ENCODE measurements around the gene STBD1.
"Not testable (repeated sequence)": the region's sequence is repeated elsewhere in the genome, so short reads cannot be mapped to it uniquely, and the experiment has no call there.

Gene STBD1

DNA sequence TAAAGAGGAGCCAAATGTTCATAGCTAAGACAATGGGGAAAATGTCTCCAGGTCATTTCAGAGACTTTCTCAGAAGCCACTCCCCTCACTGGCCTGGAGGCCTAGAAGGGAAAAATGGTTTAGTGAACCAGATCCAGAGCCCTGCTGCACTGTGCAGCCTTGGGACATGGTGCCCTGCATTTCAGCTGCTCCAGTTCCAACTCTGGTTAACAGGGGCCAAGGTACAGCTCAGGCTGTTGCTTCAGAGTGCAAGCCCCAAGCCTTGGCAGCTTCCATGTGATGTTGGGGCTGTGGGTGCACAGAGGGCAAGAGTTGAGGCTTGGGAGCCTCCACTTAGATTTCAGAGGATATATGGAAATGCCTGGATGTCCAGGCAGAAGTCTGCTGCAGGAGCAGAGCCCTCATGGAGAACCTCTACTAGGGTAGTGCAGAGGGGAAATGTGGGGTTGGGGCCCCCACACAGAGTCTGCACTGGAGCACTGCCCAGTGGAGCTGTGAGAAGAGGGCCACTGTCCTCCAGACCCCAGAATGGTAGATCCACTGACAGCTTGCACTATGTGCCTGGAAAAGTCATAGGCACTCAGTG, 53.4 kb downstream of the STBD1 start:
- not testable (repeated sequence) for H3K4me1 ChIP-seq (ENCODE audit: control insufficient read depth, insufficient read depth, low read length); H3K4me3 ChIP-seq (ENCODE audit: low read length in 2 of 2); H3K36me3 ChIP-seq (ENCODE audit: control insufficient read depth in 2 of 2, insufficient read depth in 2 of 2, low read length in 2 of 2); H3K27ac ChIP-seq (ENCODE audit: low read length); H3K9me3 ChIP-seq (ENCODE audit: control insufficient read depth in 2 of 2, low read length in 2 of 2); H3K9ac ChIP-seq (ENCODE audit: low read length in 2 of 2); H3K27me3 ChIP-seq (ENCODE audit: control insufficient read depth in 1 of 2, insufficient read depth in 2 of 2, low read length in 2 of 2)
